IPS-NIHi7 (cell line): ENCODE data around the gene MYO3B.
"Not testable (repeated sequence)": the region's sequence is repeated elsewhere in the genome, so short reads cannot be mapped to it uniquely, and the experiment has no call there.

Experiments used
- DNase-seq: peaks from one replicate; pipeline ENCODE4 v3.0.0; 2012; ENCODE audit warnings: mixed read lengths; ENCODE audit errors: extremely low spot score

Gene MYO3B

DNA sequence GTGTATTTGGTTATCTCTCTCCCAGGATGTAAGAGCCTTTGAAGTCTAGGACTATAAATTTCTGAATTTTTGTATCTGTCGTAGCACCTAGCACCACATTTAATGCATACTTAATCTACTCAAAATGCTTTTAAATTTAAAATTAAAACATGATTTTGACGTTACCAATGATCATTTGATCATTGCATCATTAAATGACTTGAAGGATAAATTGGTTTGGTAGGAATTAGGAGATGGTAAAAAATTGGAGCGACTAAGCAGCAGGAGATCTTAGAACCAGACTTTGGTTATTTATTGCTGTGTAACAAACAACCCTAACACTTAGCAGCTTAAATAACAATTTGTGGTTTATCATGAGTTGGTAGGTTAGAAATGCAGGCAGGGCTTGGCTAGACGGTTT lies 84.9 kb downstream of the MYO3B start:
- DNase-seq = no peak

DNA sequence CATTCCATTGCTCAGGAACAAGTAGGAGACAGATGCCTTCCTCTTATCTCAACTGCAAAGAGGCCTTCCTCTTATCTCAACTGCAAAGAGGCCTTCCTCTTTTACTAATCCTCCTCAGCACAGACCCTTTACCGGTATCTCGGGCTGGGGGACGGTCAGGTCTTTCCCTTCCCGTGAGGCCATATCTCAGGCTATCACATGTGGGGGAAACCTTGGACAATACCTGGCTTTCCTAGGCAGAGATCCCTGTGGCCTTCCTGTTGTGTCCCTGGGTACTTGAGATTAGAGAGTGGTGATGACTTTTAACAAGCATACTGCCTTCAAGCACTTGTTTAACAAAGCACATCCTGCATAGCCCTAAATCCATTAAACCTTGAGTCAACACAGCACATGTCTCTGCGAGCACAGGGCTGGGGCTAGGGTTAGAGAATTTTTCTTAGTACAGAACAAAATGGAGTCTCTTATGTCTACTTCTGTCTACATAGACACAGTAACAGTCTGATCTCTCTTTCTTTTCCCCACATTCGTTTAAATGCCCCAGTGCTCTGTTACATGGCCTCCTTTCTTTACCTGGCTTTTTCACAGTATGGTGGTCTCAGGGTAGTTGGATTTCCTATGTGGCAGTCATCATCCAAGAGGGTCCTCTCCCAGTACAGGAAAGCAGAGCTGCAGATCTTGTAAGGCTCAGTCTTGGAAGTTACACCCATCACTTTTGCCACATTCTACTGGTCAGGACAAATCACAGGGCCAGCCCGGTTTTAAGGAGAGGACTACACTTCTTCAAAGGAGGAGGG lies 86.0 kb downstream of the MYO3B start:
- not testable (repeated sequence) for DNase-seq

DNA sequence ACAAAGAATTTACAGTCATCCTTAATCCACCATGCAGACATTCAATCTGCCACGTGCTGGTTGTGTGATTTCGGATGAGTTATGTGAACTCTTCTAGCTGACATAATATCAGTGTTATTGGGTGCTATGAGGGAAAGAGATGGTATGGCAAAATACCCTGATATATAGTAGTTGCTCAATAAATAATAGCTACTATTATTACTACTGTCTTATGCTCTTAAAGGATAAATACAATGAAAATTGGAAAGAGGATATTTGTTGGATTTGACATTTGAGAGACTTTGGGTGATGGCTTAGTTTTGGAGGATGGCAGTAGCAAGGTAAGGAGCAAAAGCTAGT lies 86.5 kb downstream of the MYO3B start:
- no peak for DNase-seq

DNA sequence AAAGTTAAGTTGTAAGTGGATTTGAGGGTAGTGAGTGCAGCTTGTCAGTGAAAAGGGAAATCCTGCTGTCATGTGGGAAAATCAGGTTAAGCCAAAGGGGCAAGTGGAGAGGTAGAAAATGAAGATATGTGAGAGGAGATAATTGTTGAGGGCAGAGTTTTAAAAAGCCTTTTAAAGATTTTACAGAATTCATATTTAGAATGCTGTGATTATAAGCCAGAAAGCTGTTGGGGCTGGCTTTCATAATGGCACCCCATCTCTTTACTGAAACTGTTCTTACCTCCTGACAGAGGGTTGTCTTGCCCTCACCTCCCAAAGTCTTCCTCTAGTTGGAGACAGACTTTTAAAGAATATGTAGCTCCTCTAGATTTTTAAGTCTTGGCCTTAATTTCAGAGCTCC lies 86.9 kb downstream of the MYO3B start:
- DNase-seq = no peak

DNA sequence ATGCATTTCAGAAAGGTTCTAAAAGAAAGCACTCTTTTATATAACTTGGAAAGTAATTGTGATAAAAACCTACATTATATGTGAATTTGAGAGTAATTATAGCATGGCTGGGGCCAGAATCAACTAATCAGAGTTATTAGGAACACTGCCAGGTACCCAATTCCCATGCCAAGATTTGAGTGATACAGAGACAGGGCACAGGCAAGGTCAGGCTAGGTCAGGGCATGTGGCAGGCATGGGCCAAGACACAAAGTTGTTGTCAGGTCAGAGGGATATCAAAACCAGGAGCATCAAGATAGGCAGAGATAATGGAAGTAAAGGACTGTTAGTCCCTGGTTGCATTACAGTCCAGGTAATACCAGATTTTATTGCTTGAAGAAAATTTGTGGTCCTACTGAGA lies 87.4 kb downstream of the MYO3B start:
- no peak for DNase-seq

DNA sequence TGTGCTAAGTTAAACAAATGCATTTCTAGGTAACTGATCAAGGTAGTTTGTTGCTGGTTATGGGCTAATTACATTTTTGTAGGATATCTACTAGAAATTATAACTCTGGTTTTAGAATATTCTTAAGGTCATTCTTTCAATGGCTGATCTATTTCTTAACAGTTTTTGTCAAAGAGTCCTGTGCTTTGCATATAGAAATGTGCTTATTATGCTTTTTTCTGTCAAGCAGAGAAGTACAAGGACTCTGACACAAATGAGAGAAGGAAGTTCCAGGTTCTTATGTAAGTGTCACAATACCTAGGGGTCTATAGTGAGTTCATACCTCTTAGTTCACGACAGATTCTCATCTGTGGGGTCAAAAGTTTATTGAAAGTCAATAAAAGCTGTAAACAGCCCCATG lies 88.4 kb downstream of the MYO3B start:
- no peak for DNase-seq

DNA sequence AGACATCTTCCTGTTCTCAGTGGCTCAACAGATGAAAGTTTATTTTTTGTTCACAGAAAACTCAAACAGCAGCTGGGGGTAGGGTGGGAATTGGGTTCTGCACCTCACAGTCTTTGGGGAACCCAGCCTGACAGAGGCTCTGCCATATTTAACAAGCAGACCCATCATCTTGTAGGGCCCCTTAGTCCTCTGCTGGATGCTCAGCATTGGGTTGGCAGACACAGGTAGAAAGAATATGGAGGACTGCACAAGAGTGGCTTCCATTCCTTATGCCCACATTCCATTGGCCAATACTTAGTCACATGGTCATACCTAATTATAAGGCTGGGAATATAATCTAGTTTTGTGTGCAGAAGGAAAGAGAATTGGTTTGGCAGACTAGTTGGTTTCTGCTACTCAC lies 89.1 kb downstream of the MYO3B start:
- no peak for DNase-seq

DNA sequence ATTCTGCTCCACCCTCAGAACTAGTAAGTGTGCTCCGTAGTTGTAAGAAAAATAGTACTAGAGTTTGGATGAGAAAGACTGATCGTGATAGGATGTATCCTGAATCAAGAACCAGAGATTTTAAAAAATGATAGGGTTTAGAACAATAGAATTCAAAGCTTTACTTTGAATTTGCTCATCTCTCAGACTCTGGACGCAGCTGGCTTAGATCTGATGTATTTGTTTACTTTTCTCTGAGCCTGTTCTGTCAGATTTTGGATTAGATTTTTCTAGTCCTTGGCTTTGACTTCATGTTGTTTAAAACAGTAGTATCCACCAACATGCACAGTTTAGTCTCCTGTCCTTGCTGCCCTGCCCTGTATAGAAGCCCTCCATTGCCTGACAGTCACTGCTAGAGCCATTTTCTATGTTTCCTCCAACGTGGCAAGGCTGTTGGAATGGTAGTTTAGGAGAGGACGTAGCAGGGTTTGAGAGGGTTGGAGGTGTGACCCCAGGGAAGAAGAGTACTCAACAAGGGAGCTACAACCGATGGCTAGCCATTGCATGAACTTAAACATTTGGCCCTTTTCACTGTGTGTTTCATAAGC lies 92.4 kb downstream of the MYO3B start:
- no peak for DNase-seq

DNA sequence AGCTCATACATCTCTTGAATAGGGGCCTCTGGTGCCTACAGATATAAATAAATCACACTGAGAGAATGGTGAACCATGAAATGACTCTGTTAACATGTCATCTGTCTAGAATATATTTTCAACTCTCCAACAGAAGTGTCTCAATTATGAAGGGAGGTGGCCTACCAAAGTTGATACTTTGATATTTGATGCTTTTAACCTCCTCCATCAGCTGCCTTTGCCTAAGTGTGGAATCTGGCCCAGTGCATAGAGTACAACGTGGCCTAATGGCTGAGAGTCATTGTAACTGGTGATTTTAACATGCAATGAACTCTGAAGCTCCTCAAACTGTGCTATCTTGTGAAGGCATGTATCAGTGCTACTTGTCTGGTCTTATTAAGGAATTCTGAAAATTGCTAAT lies 93.4 kb downstream of the MYO3B start:
- DNase-seq = no peak

DNA sequence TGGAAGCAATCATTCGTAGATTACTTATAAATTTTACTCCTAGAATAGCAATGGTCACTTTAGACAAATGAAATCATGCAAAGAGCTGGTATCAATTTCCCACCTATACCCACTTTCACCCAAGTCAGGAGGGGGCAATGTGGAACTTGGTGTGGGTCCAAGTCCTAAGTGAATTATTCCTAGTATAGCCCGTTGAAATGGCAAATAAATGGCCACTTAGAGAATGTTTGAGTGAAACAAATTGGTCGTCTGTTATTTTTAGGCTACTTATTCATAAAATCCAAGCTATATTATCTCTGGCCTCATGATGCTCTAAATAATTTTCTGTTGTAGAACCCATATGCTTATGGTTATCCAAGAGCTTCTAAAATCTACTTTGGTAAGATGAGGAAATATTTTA lies 98.1 kb downstream of the MYO3B start:
- no peak for DNase-seq

DNA sequence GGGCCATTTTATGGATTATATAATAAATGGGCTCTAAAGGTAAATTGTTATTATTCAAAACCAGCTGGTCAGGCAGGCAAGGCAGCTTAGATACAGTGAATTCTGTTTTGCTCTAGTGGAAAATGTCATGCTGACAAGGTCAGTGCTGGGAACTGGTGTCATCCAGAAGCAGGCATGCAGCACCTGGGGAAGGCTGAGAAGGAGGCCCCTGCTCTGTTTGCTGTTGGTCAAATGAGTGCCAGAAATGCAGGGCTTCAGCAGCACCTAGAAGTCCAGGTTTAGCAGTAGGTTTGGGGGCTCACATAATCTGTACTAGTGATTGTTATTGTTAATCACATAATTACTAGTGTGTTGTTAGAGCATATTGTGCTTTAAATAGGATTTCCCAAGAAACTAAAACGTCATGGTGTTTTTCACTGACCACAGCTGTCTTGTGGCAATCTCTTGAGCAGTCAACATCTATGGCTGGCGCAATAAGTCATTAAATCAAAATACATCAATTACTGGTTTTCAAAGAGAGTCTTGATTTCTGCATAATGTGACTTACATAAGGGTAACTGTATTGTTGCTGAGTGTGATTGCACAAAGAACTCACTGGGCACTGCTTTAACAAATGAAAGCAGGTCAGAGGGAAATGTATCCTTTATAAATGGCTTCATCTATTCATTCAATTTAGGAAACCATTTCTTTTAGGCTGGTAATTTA lies 99.1 kb downstream of the MYO3B start:
- no peak for DNase-seq

DNA sequence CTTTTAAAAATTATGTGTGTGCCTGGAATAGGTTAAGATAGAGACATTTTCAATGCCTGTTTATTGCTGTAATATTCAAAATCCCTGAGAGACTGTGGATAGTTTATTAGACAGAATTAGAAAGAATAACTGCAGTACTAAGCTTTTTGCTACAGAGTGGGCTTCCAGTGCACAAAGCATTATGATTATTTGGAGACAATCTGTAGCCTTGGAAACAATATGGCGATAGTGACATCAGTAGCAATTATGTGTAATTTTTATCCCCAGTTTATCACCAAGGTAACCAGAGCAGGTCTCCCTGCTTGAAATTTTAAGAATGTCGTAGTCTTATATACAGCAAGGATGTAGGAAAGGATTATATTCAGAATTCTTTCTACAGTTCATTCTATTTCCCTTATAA lies 100.0 kb downstream of the MYO3B start:
- DNase-seq = no peak

DNA sequence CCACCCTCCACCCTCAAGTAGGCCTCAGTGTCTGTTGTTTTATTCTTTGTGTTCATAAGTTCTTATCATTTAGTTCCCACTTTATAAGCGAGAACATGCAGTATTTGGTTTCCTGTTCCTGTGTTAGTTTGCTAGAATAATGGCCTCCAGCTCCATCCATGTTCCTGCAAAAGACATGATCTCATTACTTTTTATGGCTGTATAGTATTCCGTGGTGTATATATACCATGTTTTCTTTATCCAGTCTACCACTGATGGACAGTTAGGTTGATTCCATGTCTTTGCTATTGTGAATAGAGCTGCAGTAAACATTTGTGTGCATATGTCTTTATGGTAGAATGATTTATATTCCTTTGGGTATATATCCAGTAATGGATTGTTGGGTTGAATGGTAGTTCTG lies 101.7 kb downstream of the MYO3B start:
- DNase-seq = not testable (repeated sequence)

DNA sequence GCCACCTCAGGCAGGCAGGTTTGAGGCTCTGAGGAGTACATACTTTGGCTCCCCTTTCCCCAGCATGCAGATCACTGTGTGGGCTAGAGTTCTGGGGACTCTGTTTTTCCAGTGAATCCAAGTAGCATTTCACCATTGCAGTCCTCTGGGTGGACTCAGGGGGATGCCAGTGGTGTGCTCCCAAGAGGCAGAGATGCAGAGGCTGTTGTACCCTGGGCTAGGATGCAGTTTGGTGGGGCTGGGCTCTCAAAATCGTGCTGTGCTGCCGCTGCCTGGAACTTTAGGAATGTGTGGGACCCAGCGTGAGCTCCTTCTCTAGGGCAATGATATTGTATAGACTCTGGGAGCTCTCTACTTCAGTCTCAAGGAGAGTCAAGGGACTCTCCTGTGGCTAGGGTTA lies 104.9 kb downstream of the MYO3B start:
- DNase-seq = no peak

DNA sequence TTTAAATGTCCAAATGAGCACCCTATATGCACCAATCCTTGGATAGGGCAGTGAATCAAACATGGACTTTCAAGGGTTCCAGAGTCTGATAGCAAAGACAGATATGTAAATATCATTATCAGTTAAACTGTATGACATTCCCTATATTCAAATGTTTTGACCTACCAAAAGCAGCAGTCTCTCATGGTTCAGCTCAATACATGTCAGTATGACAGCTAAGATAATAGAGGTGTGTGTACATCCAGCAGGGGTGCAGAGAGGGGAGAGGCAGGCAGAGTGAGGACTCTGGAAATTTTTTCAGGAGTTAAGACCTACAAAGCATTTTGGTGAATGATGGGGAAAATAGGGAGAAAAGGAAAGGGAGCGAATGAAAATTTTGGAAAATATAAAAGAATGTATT lies 106.3 kb downstream of the MYO3B start:
- no peak for DNase-seq

DNA sequence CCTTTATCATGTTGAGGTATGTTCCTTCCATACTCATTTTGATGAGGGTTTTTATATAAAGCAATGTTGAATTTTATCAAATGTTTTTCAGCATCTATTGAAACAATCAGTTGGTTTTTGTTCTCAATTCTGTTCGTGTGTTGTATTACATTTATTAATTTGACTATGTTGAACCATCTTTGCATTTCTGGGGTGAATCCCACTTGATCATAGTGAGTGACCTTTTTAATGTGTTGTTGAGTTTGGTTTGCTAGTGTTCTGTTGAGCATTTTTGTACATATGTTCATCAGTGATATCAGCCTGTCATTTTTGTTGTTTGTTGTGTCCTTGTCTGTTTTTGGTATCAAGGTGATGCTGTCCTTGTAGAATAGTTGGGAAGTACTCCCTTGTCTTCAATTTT lies 110.9 kb downstream of the MYO3B start:
- DNase-seq = no peak

DNA sequence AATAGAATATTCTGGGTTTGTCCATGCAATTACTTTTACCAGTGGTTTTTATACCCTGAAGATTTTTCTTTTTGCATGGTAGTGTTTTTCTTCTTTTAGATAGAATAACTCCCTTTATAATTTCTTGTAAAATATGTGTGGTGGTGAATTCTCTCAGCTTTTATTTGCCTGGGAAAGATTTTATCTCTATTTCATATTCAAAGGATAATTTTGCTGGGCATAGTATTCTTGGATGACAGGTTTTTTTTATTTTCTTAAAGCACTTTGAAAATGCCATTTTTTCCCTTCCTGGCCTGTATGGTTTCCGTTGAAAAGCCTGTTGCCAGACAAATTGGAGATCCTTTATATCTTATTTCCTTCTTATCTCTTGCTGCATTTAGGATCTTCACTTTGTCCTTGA lies 113.5 kb downstream of the MYO3B start:
- no peak for DNase-seq

DNA sequence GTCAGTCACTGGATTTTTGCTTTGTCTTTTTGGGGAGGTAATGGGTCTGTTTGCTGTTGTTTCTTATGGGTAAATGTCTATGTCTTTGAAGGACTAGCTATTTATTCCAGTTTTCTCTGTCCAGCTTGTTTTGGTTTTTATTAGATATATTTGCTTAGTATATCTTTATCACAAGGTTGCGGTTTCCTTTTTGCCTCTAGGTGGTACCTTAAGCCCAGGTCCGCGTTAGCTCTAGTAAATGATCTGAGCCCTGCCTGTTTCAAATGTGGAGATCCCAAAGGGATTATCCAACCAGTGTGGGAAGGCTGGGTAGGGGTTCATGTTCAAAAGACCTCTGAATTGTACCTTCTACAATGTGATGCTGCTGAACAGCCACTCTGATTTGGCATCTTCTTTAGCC lies 114.5 kb downstream of the MYO3B start:
- DNase-seq = no peak

DNA sequence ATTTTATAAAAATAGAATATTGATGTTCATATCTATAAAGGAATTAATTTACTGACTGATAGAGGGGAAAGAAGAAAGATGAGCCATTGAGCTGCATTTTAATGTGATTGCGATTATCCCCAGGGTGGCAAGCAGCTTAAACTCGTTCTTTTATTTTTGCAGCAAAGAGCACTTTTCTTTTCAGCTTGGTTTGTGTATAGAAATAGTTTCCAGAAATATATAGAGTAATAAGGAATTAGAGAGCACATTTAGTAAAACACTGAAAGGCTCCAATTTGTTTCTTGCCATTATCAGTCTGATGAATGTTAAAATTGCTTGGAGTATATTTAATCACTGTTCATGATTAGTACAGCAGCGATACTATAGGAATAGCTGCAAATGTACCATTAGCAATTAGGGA lies 119.5 kb downstream of the MYO3B start:
- DNase-seq = no peak

DNA sequence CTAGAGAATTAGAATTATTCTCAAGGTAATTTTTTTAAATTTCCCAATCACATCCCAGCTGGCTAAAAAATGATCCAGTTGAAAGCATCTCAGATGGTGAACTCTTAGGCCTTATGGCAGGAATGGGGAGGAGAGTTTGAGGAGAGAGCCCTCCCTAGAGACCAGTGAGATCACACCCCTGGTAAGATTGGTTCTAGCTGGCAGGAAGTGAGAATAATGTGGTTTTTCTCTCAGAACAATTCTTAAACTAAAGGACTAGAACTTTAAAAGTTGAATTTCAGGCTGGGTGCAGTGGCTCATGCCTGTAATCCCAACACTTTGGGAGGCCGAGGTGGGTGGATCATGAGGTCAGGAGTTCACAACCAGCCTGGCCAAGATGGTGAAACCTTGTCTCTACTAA lies 120.2 kb downstream of the MYO3B start:
- DNase-seq = no peak

DNA sequence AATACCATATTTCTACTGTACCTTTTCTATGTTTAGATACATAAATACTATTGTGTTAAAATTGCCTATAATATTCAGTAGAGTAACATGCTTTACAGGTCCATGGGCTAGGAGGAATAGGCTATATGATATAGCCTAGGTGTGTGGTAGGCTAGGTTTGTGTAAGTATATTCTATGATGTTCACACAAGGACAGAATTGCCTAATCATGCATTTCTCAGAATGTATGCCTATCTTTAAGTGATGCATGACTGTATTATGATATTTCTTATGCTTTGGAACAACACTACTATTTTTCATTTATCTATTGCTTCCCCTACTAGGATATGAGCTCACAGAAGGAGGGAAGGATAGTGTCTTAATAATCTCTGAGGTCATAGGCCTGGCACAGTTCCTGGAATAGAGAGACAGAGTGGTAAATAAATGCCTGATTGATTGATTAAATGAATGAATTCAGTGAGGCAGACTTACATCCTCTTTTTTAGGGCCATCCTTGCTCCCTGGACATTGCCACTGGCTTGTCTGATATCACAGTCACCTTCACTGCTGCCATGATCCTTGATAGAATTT lies 121.0 kb downstream of the MYO3B start:
- no peak for DNase-seq

DNA sequence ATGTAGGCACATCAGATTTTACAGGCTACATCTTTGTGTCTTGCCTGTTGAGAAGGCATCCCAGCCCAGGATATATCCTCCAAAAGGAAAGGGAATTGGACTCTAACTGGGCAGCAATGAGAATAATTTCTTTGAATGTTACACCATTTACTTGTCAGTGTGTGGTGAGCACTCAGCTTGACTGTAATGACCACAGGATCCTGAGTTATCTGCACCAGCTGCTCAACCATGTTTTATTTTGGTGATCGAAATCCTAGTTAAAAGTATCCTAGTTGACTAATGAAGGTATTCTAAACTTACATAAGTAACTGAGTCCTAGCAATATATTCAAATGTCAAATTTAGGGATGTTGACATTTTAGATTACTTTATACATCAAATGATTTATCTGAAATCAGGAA lies 123.0 kb downstream of the MYO3B start:
- DNase-seq = no peak

DNA sequence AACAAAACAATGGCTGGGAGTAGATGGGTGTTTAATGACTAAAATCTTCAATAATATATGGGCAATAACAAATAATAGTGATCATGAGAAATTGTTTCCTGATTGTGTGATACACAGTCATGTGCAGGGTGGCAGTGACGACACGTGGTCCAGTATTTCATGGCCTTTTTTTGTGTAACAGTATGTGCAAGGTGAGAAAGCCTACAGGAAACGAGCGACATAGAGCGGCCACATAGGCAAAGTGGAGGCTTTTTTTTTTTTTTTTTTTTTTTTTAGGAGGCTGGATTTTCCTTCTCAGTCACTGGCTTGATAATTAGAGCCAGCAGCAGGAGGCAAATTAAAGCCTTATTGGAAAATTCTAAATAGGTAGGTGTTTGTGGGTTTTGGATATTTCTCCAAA lies 123.7 kb downstream of the MYO3B start:
- DNase-seq = no peak
